WTC11 (cell line): ENCODE data around the gene C4orf54. TPM values are rescaled to one million over a fixed set of nuclear protein-coding genes. Genes with fewer than 3 reads are reported as not detected.
A peak's percentile ranks its signal among the peaks of the same experiment; 100 is the strongest.

ENCODE experiments used
- ATAC-seq: fragments of 200-7000 bp; cut with Tn5 transposase; 2 replicates; pipeline ENCODE4 v1.10.0; 2021; ENCODE audit warnings: mild to moderate bottlenecking, moderate library complexity
- CTCF ChIA-PET: fragments of 300-600 bp; sonication (Branson Sonifier 250); formaldehyde crosslinking; loops from one replicate; lab custom pipeline; 2021; ENCODE audit warnings: antibody characterized with exemption; lab: Charles Lee
- POLR2A ChIA-PET: fragments of 350-600 bp; sonication (Branson Sonifier 250); formaldehyde crosslinking; loops from one replicate; lab custom pipeline; 2021; ENCODE audit warnings: antibody characterized with exemption; lab: Charles Lee
- DNase-seq: peaks from one replicate; pipeline ENCODE4 v3.0.0; 2021; ENCODE audit warnings: low spot score
- H3K27ac Mint-ChIP-seq: 2 replicates; pipeline ENCODE4 v1.8.0; 2021; ENCODE audit warnings: mixed read lengths
- H3K27me3 Mint-ChIP-seq: 2 replicates; pipeline ENCODE4 v1.8.0; 2021; ENCODE audit warnings: low read depth, mild to moderate bottlenecking, moderate library complexity, mixed read lengths
- H3K36me3 Mint-ChIP-seq: 2 replicates; pipeline ENCODE4 v1.8.0; 2021; ENCODE audit warnings: mixed read lengths
- H3K4me1 Mint-ChIP-seq: 2 replicates; pipeline ENCODE4 v1.8.0; 2022; ENCODE audit warnings: mixed read lengths
- H3K4me3 Mint-ChIP-seq: 2 replicates; pipeline ENCODE4 v1.8.0; 2021; ENCODE audit warnings: mild to moderate bottlenecking, moderate library complexity, mixed read lengths
- H3K9me3 Mint-ChIP-seq: 2 replicates; pipeline ENCODE4 v1.8.0; 2021; ENCODE audit warnings: mixed read lengths
- CBFB ChIP-seq: sonication (generic); formaldehyde crosslinking; IDR thresholded peaks from 2 replicates; pipeline ENCODE4 v1.8.1; 2022; ENCODE audit warnings: mild to moderate bottlenecking, low read depth, missing genetic modification reagents
- CREM ChIP-seq: sonication (generic); formaldehyde crosslinking; IDR thresholded peaks from 2 replicates; pipeline ENCODE4 v1.8.1; 2022; ENCODE audit warnings: mild to moderate bottlenecking, missing genetic modification reagents, moderate library complexity
- EMX1 ChIP-seq: fragments of 250-450 bp; sonication (Bioruptor Pico); IDR thresholded peaks from 2 replicates; pipeline ENCODE4 v1.8.0; 2021; ENCODE audit warnings: mild to moderate bottlenecking
- GTF2I ChIP-seq: fragments of 250-450 bp; sonication (Bioruptor Pico); conservative IDR thresholded peaks from 2 replicates; pipeline ENCODE4 v1.4.0; 2021; ENCODE audit warnings: mild to moderate bottlenecking
- MLX ChIP-seq: sonication (generic); formaldehyde crosslinking; IDR thresholded peaks from 2 replicates; pipeline ENCODE4 v1.8.1; 2023; ENCODE audit warnings: mild to moderate bottlenecking, missing genetic modification reagents, moderate library complexity
- NFATC4 ChIP-seq: fragments of 250-450 bp; sonication (Bioruptor Pico); IDR thresholded peaks from 2 replicates; pipeline ENCODE4 v1.9.0; 2021; ENCODE audit warnings: mild to moderate bottlenecking
- NFE2L1 ChIP-seq: sonication (generic); formaldehyde crosslinking; IDR thresholded peaks from 2 replicates; pipeline ENCODE4 v1.8.1; 2023; ENCODE audit warnings: missing genetic modification reagents
- OVOL2 ChIP-seq: fragments of 250-450 bp; sonication (Bioruptor Pico); IDR thresholded peaks from 2 replicates; pipeline ENCODE4 v1.9.0; 2021; ENCODE audit warnings: mild to moderate bottlenecking, borderline replicate concordance
- PRDM15 ChIP-seq: sonication (generic); formaldehyde crosslinking; IDR thresholded peaks from 2 replicates; pipeline ENCODE4 v1.8.0; 2022; ENCODE audit warnings: missing genetic modification reagents
- PRRX2 ChIP-seq: fragments of 250-450 bp; sonication (Bioruptor Pico); IDR thresholded peaks from 2 replicates; pipeline ENCODE4 v1.8.0; 2021; ENCODE audit warnings: mild to moderate bottlenecking
- RORB ChIP-seq: fragments of 250-450 bp; sonication (Bioruptor Pico); IDR thresholded peaks from 2 replicates; pipeline ENCODE4 v1.9.0; 2021; ENCODE audit warnings: mild to moderate bottlenecking
- SMAD4 ChIP-seq: sonication (generic); formaldehyde crosslinking; IDR thresholded peaks from 2 replicates; pipeline ENCODE4 v1.8.0; 2022; ENCODE audit warnings: mild to moderate bottlenecking, missing genetic modification reagents
- TEAD4 ChIP-seq: sonication (generic); formaldehyde crosslinking; IDR thresholded peaks from 2 replicates; pipeline ENCODE4 v1.8.0; 2022; ENCODE audit warnings: mild to moderate bottlenecking, missing genetic modification reagents
- ZNF263 ChIP-seq: sonication (generic); formaldehyde crosslinking; IDR thresholded peaks from 2 replicates; pipeline ENCODE4 v1.8.1; 2022; ENCODE audit warnings: low read depth, mild to moderate bottlenecking, moderate library complexity, missing genetic modification reagents
- ZNF396 ChIP-seq: fragments of 250-450 bp; sonication (Bioruptor Pico); IDR thresholded peaks from 2 replicates; pipeline ENCODE4 v1.8.0; 2021; ENCODE audit warnings: mild to moderate bottlenecking, moderate library complexity, borderline replicate concordance
- ZNF416 ChIP-seq: fragments of 250-450 bp; sonication (Bioruptor Pico); IDR thresholded peaks from 2 replicates; pipeline ENCODE4 v1.9.0; 2021; ENCODE audit warnings: mild to moderate bottlenecking, inconsistent platforms
- total RNA-seq: library from RNA; stranded (reverse); gene quantifications from 3 replicates; pipeline ENCODE4 v1.2.3, GENCODE V29; 2021
- TF ChIP-seq, protein P1 (sequence below): fragments of 250-450 bp; sonication (Bioruptor Pico); IDR thresholded peaks from 2 replicates; pipeline ENCODE4 v1.9.0; 2021; ENCODE audit warnings: mild to moderate bottlenecking, borderline replicate concordance
- TF ChIP-seq, protein P2 (sequence below): sonication (generic); formaldehyde crosslinking; IDR thresholded peaks from 2 replicates; pipeline ENCODE4 v1.8.1; 2023; ENCODE audit warnings: mild to moderate bottlenecking, missing genetic modification reagents, borderline replicate concordance

The C4orf54 gene
- total RNA-seq, 1 experiment from 2014 or later: not detected

GRCh38 chr4:99644453-99644852, 13.2 kb downstream of the C4orf54 start:
- peak overlapping the region; percentile 61; the same call in 1 of the 2 replicates for H3K27ac Mint-ChIP-seq
- TF ChIP-seq, protein P1, sequence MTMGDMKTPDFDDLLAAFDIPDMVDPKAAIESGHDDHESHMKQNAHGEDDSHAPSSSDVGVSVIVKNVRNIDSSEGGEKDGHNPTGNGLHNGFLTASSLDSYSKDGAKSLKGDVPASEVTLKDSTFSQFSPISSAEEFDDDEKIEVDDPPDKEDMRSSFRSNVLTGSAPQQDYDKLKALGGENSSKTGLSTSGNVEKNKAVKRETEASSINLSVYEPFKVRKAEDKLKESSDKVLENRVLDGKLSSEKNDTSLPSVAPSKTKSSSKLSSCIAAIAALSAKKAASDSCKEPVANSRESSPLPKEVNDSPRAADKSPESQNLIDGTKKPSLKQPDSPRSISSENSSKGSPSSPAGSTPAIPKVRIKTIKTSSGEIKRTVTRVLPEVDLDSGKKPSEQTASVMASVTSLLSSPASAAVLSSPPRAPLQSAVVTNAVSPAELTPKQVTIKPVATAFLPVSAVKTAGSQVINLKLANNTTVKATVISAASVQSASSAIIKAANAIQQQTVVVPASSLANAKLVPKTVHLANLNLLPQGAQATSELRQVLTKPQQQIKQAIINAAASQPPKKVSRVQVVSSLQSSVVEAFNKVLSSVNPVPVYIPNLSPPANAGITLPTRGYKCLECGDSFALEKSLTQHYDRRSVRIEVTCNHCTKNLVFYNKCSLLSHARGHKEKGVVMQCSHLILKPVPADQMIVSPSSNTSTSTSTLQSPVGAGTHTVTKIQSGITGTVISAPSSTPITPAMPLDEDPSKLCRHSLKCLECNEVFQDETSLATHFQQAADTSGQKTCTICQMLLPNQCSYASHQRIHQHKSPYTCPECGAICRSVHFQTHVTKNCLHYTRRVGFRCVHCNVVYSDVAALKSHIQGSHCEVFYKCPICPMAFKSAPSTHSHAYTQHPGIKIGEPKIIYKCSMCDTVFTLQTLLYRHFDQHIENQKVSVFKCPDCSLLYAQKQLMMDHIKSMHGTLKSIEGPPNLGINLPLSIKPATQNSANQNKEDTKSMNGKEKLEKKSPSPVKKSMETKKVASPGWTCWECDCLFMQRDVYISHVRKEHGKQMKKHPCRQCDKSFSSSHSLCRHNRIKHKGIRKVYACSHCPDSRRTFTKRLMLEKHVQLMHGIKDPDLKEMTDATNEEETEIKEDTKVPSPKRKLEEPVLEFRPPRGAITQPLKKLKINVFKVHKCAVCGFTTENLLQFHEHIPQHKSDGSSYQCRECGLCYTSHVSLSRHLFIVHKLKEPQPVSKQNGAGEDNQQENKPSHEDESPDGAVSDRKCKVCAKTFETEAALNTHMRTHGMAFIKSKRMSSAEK (CRISPR knock-in tag): no peak
- no peak for TF ChIP-seq SMAD4
- no peak for TF ChIP-seq MLX (CRISPR knock-in tag)
- ChIA-PET POLR2A (interaction anchor here (0.7 kb wide), 1 partner anchor 48 kb away, joined by 6 read pairs; no protein-coding TSS in a partner anchor), CTCF (interaction anchor here (0.7 to 1.9 kb wide), 5 partner anchors 37 to 167 kb away, joined by 3 to 11 read pairs (median 5); no protein-coding TSS in a partner anchor)
- no peaks in the 10 kb centered on the region for H3K36me3 Mint-ChIP-seq
- no peaks in the 10 kb centered on the region for H3K9me3 Mint-ChIP-seq
- ATAC-seq (peak; percentile 12; the same call in 1 of the 2 replicates), DNase-seq (no peak)
- peaks cover 73% of the 10 kb centered on the region for H3K27me3 Mint-ChIP-seq
- H3K4me3 Mint-ChIP-seq: peak overlapping the region; percentile 24
- peaks cover 60% of the 10 kb centered on the region for H3K4me1 Mint-ChIP-seq

DNA sequence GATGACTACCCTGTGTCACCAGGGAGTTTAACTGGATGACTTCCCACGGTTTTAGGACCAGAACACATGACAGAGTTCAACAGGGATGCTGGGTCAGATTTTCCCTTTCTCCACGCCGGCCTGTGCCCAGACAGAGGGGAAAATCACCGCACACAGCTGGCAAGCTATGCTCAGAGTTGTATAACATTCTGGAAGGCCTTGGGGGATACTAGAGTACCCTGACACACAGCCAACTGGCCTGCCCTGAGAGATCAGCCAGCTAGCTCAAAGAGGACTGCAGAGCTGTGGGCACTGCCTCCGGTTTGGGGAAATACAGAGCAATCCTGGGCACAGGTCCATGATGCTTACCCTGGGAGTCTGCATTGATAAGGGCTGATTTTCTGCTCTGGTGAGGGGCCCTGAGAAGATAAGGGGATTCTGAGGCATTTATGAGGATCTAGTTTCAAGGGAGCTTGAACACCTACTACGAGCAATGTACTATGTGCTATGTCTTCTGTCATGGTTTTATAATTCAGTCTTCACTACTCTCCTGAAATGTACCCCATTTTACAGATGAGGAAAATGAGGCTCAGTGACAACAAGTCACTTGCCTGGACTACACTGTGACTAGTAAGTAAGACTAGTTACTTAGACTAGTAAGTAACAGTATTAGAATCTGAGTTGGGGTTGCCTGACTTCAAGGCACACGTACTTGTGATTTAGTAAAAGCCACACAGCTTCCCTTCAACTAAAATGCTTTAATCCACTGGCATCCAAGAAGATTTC, 14.7 kb downstream of the C4orf54 start:
- no peak overlapping the region for H3K27ac Mint-ChIP-seq
- H3K9me3 Mint-ChIP-seq: no peaks in the 10 kb centered on the region
- no peak overlapping the region for H3K4me3 Mint-ChIP-seq
- ChIA-PET CTCF (interaction anchor here (1.0 kb wide), 1 partner anchor 81 kb away, joined by 3 read pairs; no protein-coding TSS in a partner anchor), POLR2A (no interaction called here)
- peaks cover 60% of the 10 kb centered on the region for H3K4me1 Mint-ChIP-seq
- H3K27me3 Mint-ChIP-seq: peaks cover 58% of the 10 kb centered on the region
- TF ChIP-seq ZNF396: no peak
- TF ChIP-seq EMX1 (CRISPR knock-in tag): no peak
- no peak for TF ChIP-seq PRRX2 (CRISPR knock-in tag)
- TF ChIP-seq CBFB (CRISPR knock-in tag): no peak
- TF ChIP-seq NFATC4: no peak
- no peak for TF ChIP-seq TEAD4 (CRISPR knock-in tag)
- TF ChIP-seq ZNF416 (CRISPR knock-in tag): no peak
- TF ChIP-seq CREM: no peak
- TF ChIP-seq NFE2L1 (CRISPR knock-in tag): no peak
- no peak for TF ChIP-seq GTF2I (CRISPR knock-in tag)
- TF ChIP-seq, protein P2, sequence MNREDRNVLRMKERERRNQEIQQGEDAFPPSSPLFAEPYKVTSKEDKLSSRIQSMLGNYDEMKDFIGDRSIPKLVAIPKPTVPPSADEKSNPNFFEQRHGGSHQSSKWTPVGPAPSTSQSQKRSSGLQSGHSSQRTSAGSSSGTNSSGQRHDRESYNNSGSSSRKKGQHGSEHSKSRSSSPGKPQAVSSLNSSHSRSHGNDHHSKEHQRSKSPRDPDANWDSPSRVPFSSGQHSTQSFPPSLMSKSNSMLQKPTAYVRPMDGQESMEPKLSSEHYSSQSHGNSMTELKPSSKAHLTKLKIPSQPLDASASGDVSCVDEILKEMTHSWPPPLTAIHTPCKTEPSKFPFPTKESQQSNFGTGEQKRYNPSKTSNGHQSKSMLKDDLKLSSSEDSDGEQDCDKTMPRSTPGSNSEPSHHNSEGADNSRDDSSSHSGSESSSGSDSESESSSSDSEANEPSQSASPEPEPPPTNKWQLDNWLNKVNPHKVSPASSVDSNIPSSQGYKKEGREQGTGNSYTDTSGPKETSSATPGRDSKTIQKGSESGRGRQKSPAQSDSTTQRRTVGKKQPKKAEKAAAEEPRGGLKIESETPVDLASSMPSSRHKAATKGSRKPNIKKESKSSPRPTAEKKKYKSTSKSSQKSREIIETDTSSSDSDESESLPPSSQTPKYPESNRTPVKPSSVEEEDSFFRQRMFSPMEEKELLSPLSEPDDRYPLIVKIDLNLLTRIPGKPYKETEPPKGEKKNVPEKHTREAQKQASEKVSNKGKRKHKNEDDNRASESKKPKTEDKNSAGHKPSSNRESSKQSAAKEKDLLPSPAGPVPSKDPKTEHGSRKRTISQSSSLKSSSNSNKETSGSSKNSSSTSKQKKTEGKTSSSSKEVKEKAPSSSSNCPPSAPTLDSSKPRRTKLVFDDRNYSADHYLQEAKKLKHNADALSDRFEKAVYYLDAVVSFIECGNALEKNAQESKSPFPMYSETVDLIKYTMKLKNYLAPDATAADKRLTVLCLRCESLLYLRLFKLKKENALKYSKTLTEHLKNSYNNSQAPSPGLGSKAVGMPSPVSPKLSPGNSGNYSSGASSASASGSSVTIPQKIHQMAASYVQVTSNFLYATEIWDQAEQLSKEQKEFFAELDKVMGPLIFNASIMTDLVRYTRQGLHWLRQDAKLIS: no peak
- TF ChIP-seq OVOL2 (CRISPR knock-in tag): no peak
- no peak for TF ChIP-seq ZNF263 (CRISPR knock-in tag)
- TF ChIP-seq RORB (CRISPR knock-in tag): no peak
- no peak for TF ChIP-seq PRDM15
- no peak for DNase-seq
- no peaks in the 10 kb centered on the region for H3K36me3 Mint-ChIP-seq
- no peak for ATAC-seq
